CD1c-positive myeloid dendritic cell (primary cell): ENCODE results near the gene PAPPA.

Experiments
- DNase-seq: peaks from one replicate; pipeline ENCODE4 v3.0.0-alpha.2; 2016; ENCODE audit errors: extremely low spot score

The PAPPA gene

GRCh38 chr9:116419181-116419580 is 265.6 kb downstream of the PAPPA start:
- DNase-seq, result no peak

DNA sequence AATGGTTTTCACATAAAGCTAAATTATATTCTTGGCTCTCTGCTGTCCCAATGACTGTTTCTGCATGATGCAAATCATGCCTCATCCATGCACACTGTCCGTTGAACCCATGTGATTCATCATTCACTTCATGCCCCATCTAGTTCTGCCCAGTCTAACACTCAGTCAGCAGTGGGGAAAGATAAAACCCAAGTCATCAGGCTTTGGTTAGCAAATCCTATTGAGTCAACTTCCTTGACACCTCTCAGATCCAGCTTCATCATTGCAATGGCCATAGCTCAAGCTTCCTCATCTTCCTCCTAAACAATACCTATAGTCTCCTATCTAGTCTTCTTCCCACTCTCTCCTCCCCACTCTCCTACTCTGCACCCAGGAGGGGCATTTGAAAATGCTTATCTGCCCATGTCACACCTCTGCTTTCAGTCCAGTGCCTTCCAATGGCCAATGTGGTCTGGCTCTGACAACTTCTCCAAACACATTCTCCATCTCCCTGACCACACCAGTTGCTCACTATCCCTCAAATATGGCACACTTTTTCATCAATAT is 267.5 kb downstream of the PAPPA start:
- DNase-seq, result no peak

DNA sequence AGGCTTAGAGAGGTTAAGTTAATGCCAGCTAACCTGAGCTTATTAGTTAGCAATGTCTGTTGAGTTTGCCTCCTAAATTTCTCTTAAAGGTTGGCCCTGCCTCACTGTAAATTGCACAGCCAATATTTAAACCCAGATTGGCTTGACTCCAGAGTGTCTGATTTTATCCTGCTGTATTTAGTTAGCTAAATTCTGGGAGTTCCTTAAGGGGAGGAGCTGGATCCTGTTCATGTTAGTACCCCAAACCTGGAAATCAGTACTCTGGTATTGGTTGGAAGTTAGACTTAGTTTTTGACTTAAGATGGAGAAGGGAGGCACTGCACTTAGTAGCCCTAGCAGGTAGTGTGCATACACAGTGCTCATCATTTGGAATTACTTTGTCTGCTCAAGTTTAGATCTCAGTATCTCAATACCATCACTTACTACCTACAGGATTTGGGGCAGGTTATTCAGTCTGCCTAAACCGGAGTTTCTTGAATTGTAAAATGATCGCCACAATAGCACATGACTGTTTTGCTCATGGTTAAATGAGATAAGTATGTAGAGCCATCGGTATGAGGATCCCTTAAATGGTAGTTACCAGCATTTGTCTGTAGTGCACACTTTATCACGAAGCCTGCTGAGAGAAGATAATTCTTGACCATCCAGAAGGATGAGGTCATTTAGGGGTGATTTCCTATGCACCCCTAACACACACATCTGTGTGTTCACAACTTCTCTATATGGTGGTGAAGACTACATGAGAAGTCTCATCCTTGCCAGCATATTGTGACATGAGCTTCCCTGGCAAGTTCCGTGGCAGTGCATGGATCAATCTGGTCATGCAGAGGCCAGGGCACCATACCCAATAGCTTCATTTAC is 268.8 kb downstream of the PAPPA start:
- no peak for DNase-seq

DNA sequence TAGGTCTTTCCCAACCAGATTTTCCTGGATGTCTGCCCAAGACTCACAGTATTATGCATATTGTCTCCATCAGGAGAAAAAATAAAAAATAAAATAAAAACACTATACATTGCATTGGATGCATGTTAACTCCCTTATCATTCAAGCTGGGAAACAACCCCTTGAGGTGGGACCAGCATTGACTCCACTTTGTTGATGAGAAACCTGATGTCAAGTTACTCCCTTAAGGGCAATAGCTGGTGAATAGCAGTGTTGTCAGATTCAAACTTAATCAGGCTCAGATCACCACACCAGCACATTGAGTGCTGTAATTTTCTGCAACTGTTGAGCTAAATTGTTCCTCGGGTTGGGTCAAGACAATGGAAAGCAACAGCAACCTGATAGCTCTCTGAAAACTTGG is 269.6 kb downstream of the PAPPA start:
- no peak for DNase-seq

- DNase-seq, result no peak
Measured at GRCh38 chr9:116425244-116425643, 271.7 kb downstream of the PAPPA start.

DNA sequence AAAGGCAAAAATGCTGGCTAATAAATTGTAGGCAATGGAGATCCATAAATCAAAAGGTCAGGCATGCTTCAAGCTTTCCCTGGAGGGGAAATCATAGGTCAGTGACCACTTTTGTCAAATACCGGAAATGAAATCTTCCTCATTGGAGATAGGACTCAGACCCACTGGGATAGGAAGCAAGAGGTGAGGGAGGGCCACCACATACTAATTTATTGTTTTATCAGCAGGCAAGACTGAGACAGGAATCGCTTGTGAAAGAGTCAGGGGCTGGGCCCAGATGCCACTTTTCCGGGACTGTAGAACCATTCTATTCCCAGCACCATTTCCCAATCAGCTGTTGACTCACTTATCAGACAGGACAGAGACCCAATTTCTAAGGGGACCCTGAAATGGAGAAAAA is 277.3 kb downstream of the PAPPA start:
- no peak for DNase-seq

GRCh38 chr9:116432051-116432450 is 278.5 kb downstream of the PAPPA start:
- DNase-seq, result no peak

GRCh38 chr9:116434314-116434713 is 280.7 kb downstream of the PAPPA start:
- DNase-seq, result no peak

GRCh38 chr9:116435706-116436105 is 282.1 kb downstream of the PAPPA start:
- no peak for DNase-seq

GRCh38 chr9:116436121-116436520 is 282.5 kb downstream of the PAPPA start:
- no peak for DNase-seq

DNA sequence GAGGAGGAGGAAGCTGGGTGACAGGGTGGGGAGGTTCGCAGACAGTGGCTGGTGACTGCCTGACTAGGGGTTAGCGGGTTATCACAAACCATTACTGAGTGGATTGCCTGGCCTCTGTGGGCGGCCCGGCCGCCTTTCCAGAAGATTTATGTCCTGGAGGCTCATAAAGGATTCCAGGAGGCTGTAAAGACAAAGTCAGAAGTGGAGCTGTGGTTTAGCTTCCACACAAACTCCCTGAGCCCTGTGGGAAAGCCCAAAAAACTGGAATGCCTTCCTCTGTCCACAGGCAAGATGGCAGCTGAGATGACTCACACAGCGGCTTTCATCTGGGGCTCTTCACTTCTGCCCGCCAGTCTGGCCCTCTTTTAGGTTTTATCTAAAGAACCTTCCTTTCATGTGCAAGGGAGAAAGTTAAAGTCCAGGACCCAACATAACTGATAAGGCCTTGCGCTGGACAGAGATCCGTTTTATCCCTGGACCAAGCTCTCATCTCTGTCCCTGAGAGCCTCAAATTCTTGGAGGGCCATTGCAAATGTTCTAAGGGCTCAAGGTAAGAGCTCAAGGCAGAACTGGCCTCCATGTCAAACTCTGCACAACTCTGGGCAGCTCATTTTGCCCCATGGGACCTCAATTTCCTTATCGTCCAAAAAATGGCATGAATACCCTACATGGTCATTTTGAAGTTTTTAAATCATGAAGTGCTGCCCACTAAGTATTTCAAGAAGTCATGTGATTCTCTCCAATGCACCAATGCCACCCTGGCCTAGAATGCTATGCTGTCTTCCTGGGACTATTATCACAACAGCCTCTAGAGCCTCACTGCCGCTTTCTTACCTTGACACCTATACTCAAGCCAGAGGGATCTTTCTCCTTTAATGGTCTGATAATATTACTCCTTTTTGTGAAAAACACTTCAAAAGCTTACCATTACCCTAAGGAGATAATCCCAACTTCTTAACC is 284.1 kb downstream of the PAPPA start:
- no peak for DNase-seq

GRCh38 chr9:116442528-116442927 is 288.9 kb downstream of the PAPPA start:
- DNase-seq, result no peak

- DNase-seq, result no peak
Measured at GRCh38 chr9:116447934-116448333, 294.3 kb downstream of the PAPPA start.

DNA sequence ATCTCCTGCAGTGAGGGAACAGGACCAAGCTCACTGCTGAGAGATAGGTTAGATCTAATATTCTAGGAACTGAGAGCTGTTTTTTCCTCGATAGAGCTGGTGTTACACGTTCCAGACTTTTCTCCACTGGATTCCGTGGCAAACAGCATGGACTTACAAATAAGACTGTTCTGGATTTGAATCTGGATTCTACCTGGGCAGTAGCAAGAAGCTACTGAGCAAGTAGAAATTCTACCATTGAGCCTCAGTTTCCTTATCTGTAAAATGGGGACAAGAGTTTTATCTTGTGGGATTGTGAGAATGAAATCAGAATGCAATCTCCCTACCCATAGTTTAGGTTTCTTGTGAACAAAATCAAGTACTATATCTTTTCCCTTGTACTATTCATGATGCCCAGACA is 294.8 kb downstream of the PAPPA start:
- no peak for DNase-seq

DNA sequence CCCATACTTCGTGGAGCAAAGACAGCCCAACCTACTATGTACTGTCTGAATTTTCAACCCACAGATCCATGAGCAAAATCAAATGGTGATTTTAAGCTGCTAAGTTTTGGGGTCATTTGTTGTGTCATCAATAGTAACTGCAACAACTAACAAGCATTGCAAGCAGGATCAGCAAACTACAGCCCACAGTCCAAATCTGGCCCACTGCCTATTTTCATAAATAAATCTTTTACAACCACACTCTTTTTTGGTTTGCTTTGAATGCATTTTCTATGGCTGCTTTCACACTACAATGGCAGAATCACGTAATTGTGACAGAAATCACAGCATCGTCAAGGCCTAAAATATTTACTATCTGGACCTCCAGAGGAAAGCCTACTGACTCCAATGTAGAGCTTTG is 296.4 kb downstream of the PAPPA start:
- DNase-seq, result no peak

- DNase-seq, result peak; percentile 75
Measured at GRCh38 chr9:116450378-116451139, 297.0 kb downstream of the PAPPA start.

- DNase-seq, result no peak
Measured at GRCh38 chr9:116451500-116452115, 298.0 kb downstream of the PAPPA start.
